Effector memory CD8-positive, alpha-beta T cell (primary cell): ENCODE measurements around the gene DNAH17.

ENCODE experiments used
- ATAC-seq: fragments of 150-1000 bp; cut with Tn5 transposase; replicated peaks from 2 replicates; pipeline ENCODE4 v1.10.0; 2021; ENCODE audit warnings: mild to moderate bottlenecking, moderate library complexity
- DNase-seq, 3 experiments: peaks; one replicate each; pipeline ENCODE4 v3.0.0; 2021
- H3K27ac Mint-ChIP-seq, 2 donors: one replicate each; pipeline ENCODE4 v1.8.0; 2022; ENCODE audit warnings: mild to moderate bottlenecking in 2 of 2, mixed read lengths in 2 of 2, moderate library complexity in 2 of 2
- H3K27me3 Mint-ChIP-seq, 2 donors: one replicate each; pipeline ENCODE4 v1.8.0; 2022; ENCODE audit warnings: mixed read lengths in 2 of 2
- H3K36me3 Mint-ChIP-seq: one replicate; pipeline ENCODE4 v1.8.0; 2022; ENCODE audit warnings: mild to moderate bottlenecking, moderate library complexity, mixed read lengths; ENCODE audit not compliant: insufficient read depth
- H3K4me1 Mint-ChIP-seq, 2 donors: one replicate each; pipeline ENCODE4 v1.8.0; 2022; ENCODE audit warnings: low read depth in 2 of 2, mixed read lengths in 2 of 2
- H3K4me3 Mint-ChIP-seq, 2 donors: one replicate each; pipeline ENCODE4 v1.8.0; 2022; ENCODE audit warnings: mild to moderate bottlenecking in 2 of 2, mixed read lengths in 2 of 2, moderate library complexity in 2 of 2
- H3K9me3 Mint-ChIP-seq, 2 donors: one replicate each; pipeline ENCODE4 v1.8.0; 2022; ENCODE audit warnings: mixed read lengths in 2 of 2

Gene DNAH17

DNA sequence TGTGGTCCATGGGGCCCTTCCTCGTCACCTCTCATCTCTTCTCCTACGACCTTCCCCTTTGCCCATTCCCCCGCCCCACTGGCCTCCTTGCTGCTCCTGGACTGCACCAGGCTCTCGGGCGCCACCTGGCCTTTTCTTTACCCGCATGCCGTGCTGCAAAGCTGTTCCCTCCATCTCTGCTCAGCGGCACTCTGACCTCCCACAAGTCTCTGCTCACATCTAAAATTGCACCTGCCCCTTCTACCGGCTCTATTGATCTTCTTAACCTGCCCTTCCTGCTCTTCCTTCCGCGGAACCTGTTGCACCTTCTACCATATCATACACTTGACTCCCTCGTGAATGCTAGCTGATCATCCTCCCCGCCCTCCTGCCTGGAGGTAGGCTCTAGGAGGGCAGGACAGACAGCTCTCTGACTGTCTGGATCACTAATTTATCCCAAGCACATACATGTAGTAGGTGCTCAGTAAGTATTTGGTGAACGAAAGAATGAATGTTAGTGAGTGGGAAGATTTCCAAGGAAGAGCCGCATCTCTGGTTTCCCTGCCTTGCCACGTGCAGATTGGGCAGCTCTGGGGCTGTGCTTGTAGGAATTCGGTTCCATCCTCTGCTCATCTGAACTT lies 17.3 kb downstream of the DNAH17 start:
- Mint-ChIP-seq H3K27ac (no peak overlapping the region), H3K27me3 (peaks cover 16 to 25% of the 10 kb centered on the region in 2 donors), H3K4me1 (no peaks in the 10 kb centered on the region), H3K36me3 (no peaks in the 10 kb centered on the region), H3K4me3 (no peak overlapping the region), H3K9me3 (no peaks in the 10 kb centered on the region)
- DNase-seq (no peak), ATAC-seq (no peak)

DNA sequence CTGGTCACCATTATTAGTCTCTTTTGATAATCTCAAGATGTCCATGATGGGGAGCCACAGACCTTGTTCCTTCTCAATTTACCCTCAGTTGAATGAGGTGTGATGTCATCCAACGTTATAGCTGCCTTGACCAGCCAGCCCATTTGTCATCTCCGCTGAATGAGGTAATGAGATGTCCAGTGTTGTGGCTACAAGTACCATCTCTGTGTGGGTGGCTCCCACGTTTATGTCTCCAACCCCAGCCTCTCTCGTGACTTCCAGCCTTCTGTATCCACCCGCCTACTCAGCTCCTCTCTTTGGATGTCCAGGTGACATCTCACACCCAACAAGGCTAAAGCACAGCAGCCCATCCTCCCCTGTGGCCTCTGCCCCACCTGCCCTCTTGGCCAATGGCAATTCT lies 18.2 kb downstream of the DNAH17 start:
- Mint-ChIP-seq H3K9me3 (no peaks in the 10 kb centered on the region), H3K27me3 (peaks cover 11 to 25% of the 10 kb centered on the region in 2 donors), H3K4me3 (no peak overlapping the region), H3K27ac (no peak overlapping the region), H3K36me3 (no peaks in the 10 kb centered on the region), H3K4me1 (no peaks in the 10 kb centered on the region)
- ATAC-seq: no peak
- no peak for DNase-seq

- Mint-ChIP-seq H3K4me1 (no peaks in the 10 kb centered on the region), H3K27me3 (peaks cover 11 to 18% of the 10 kb centered on the region in 2 donors), H3K4me3 (no peak overlapping the region), H3K36me3 (no peaks in the 10 kb centered on the region), H3K27ac (no peak overlapping the region), H3K9me3 (no peaks in the 10 kb centered on the region)
- ATAC-seq: no peak
- DNase-seq: no peak
Measured at GRCh38 chr17:78558181-78558850, 18.9 kb downstream of the DNAH17 start.

DNA sequence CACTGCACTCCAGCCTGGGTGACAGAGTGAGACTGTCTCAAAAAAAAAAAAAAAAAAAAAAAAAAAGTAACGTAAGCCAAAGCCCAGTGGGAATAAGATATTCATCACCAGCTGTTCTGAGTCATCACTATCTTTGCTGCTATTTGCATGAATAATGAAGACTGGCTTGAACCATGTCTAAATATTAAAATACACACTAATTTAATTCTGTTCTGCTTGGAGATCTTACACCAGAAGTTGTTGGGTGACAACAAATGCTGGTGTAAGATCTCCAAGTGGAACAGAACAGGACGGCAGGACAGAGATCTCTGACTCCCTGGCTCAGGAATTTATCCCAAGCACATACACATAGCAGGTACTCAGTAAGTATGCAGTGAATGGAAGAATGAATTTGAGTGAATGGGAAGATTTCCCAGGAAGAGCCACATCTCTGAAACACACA lies 19.6 kb downstream of the DNAH17 start:
- H3K36me3 Mint-ChIP-seq: no peaks in the 10 kb centered on the region
- H3K9me3 Mint-ChIP-seq: no peaks in the 10 kb centered on the region

GRCh38 chr17:78556812-78557211 lies 20.4 kb downstream of the DNAH17 start:
- H3K4me3 Mint-ChIP-seq: no peak overlapping the region
- no peaks in the 10 kb centered on the region for H3K9me3 Mint-ChIP-seq
- no peaks in the 10 kb centered on the region for H3K4me1 Mint-ChIP-seq
- H3K27ac Mint-ChIP-seq: no peak overlapping the region
- no peaks in the 10 kb centered on the region for H3K36me3 Mint-ChIP-seq
- DNase-seq (no peak), ATAC-seq (no peak)
- H3K27me3 Mint-ChIP-seq: peaks cover 11 to 12% of the 10 kb centered on the region in 2 donors

More for the DNA sequence above, 19.6 kb downstream of the DNAH17 start:
- H3K4me3 Mint-ChIP-seq: no peak overlapping the region
- H3K27me3 Mint-ChIP-seq: peaks cover 11 to 12% of the 10 kb centered on the region in 2 donors
- no peak overlapping the region for H3K27ac Mint-ChIP-seq
- DNase-seq: no peak
- no peaks in the 10 kb centered on the region for H3K4me1 Mint-ChIP-seq
- no peak for ATAC-seq

- DNase-seq: no peak
- H3K27ac Mint-ChIP-seq: no peak overlapping the region
- no peak overlapping the region for H3K4me3 Mint-ChIP-seq
- H3K4me1 Mint-ChIP-seq: no peaks in the 10 kb centered on the region
- H3K27me3 Mint-ChIP-seq: peaks cover 11 to 12% of the 10 kb centered on the region in 2 donors
- H3K36me3 Mint-ChIP-seq: no peaks in the 10 kb centered on the region
- H3K9me3 Mint-ChIP-seq: no peaks in the 10 kb centered on the region
- ATAC-seq: no peak
Measured at GRCh38 chr17:78555746-78556401, 21.3 kb downstream of the DNAH17 start.

DNA sequence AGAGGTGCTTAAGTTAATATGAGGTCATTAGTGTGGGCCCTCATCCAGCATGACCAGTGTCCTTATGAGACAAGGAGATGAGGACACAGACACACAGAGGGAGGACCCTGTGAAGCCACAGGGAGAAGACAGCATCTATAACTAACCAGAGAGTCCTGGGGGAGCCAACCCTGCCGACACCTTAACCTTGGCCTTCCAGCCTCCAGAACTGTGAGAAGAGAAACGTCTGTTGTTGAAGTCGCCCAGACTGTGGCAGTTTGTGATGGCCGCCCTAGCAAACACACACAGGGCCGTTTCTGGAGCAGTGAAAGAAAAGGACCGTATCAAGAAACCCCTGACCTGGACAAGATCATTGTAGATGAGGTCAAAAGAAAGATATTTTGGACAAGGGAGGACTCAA lies 26.7 kb downstream of the DNAH17 start:
- peaks cover 13 to 15% of the 10 kb centered on the region in 2 donors for H3K27me3 Mint-ChIP-seq
- DNase-seq: no peak

DNA sequence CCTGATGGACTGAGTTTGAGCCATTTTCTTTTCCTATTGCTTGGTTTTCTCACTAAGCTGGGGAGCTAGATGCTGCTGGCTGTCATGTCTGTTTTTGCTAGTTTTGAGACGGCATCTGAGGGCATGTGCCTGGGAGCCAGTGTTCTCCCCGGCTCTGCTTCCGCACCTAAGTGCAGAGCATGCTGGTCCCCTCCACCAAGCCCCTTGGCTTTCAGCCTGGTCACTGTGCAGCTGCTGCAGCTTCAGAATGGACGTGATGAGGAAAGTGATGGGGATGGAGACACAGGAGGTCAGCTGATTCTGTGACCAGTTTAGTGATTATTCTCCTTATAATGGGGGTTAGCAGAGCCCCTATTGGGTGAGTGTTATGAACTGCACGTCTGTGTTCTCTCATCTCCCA lies 28.5 kb downstream of the DNAH17 start:
- Mint-ChIP-seq H3K27ac (no peak overlapping the region), H3K27me3 (peaks cover 13 to 15% of the 10 kb centered on the region in 2 donors), H3K4me3 (no peak overlapping the region), H3K9me3 (no peaks in the 10 kb centered on the region), H3K4me1 (peaks cover 0 to 2% of the 10 kb centered on the region in 2 donors), H3K36me3 (peaks cover 4% of the 10 kb centered on the region)
- DNase-seq: no peak
- ATAC-seq: no peak

More for the DNA sequence above, 26.7 kb downstream of the DNAH17 start:
- no peaks in the 10 kb centered on the region for H3K9me3 Mint-ChIP-seq
- H3K36me3 Mint-ChIP-seq: peaks cover 4% of the 10 kb centered on the region
- no peak for ATAC-seq
- H3K4me3 Mint-ChIP-seq: no peak overlapping the region
- H3K4me1 Mint-ChIP-seq: no peaks in the 10 kb centered on the region
- no peak overlapping the region for H3K27ac Mint-ChIP-seq

DNA sequence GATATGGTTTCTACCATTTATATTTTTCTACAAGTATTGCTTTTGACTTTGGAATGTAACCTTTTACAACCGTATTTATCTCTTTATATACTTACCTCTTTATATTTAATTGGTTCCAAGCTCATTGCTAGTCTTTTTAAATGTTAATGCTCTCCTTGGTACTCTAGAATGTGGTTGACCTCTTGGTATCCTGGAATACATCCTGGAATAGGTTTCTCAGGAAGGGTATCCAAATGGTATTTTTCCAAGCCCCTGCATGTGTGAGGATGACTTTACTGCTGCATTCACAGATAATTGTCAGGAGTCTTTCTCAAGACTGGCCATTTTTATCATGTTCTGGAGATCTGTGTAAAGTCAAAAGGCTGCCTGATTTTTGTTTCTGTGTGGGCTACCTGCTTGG lies 30.2 kb downstream of the DNAH17 start:
- Mint-ChIP-seq H3K4me3 (no peak overlapping the region), H3K4me1 (peaks cover 0 to 2% of the 10 kb centered on the region in 2 donors), H3K27ac (no peak overlapping the region), H3K36me3 (peaks cover 4% of the 10 kb centered on the region), H3K27me3 (peaks cover 13 to 15% of the 10 kb centered on the region in 2 donors), H3K9me3 (no peaks in the 10 kb centered on the region)
- no peak for DNase-seq
- no peak for ATAC-seq

DNA sequence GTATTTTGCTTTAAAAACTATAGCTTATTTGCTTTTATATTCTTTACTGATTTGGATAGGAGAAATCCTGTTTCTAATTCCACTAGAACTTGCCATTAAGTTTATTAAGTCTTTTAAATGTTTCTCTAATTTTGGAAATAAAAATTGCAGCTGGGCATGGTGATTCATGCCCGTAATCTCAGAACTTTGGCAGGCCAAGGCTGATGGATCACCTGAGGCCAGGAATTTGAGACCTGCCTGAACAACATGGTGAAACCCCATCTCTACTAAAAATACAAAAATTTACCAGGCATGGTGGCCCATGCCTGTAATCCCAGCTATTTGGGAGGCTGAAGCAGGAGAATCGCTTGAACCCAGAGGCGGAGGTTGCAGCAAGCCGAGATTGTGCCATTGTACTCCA lies 30.7 kb downstream of the DNAH17 start:
- no peaks in the 10 kb centered on the region for H3K9me3 Mint-ChIP-seq
- peaks cover 4% of the 10 kb centered on the region for H3K36me3 Mint-ChIP-seq
- DNase-seq (no peak), ATAC-seq (no peak)
- H3K27me3 Mint-ChIP-seq: peaks cover 13 to 15% of the 10 kb centered on the region in 2 donors
- H3K4me1 Mint-ChIP-seq: peaks cover 0 to 2% of the 10 kb centered on the region in 2 donors
- H3K4me3 Mint-ChIP-seq: no peak overlapping the region
- H3K27ac Mint-ChIP-seq: no peak overlapping the region

- peaks cover 0 to 2% of the 10 kb centered on the region in 2 donors for H3K4me1 Mint-ChIP-seq
- H3K4me3 Mint-ChIP-seq: no peak overlapping the region
- peaks cover 7 to 8% of the 10 kb centered on the region in 2 donors for H3K27me3 Mint-ChIP-seq
- no peaks in the 10 kb centered on the region for H3K9me3 Mint-ChIP-seq
- no peak overlapping the region for H3K27ac Mint-ChIP-seq
- DNase-seq (no peak), ATAC-seq (no peak)
- H3K36me3 Mint-ChIP-seq: peaks cover 4% of the 10 kb centered on the region
Measured at GRCh38 chr17:78544881-78545755, 32.1 kb downstream of the DNAH17 start.

GRCh38 chr17:78541488-78542206 lies 35.5 kb downstream of the DNAH17 start:
- no peak for DNase-seq
- no peak for ATAC-seq
- peaks cover 0 to 1% of the 10 kb centered on the region in 2 donors for H3K27me3 Mint-ChIP-seq

More at GRCh38 chr17:78541488-78542206, 35.5 kb downstream of the DNAH17 start:
- Mint-ChIP-seq H3K27ac (no peak overlapping the region), H3K4me3 (no peak overlapping the region), H3K36me3 (no peaks in the 10 kb centered on the region), H3K4me1 (peaks cover 0 to 2% of the 10 kb centered on the region in 2 donors), H3K9me3 (no peaks in the 10 kb centered on the region)
